Activated CD8-positive, alpha-beta T cell treated with anti-CD3 and anti-CD28 coated beads for 36 hours (primary cell): ENCODE measurements around the gene DMP1. TPM values are rescaled to one million over a fixed set of nuclear protein-coding genes. Genes with fewer than 3 reads are reported as not detected.

Experiments
- ATAC-seq: fragments of 200-7000 bp; cut with Tn5 transposase; one replicate; pipeline ENCODE4 v1.10.0; 2021; ENCODE audit warnings: mild to moderate bottlenecking, moderate library complexity
- CTCF ChIA-PET: fragments of 350-600 bp; sonication (Branson Sonifier 250); formaldehyde crosslinking; loops from one replicate; lab custom pipeline; 2021; ENCODE audit warnings: antibody characterized with exemption; lab: Charles Lee
- POLR2A ChIA-PET: fragments of 350-600 bp; sonication (Branson Sonifier 250); formaldehyde crosslinking; loops from one replicate; lab custom pipeline; 2021; ENCODE audit warnings: antibody characterized with exemption; lab: Charles Lee
- DNase-seq: peaks from one replicate; pipeline ENCODE4 v3.0.0-alpha.2; 2020
- H3K27ac Mint-ChIP-seq: one replicate; pipeline ENCODE4 v1.8.0; 2021; ENCODE audit warnings: mild to moderate bottlenecking, mixed read lengths
- H3K27me3 Mint-ChIP-seq: one replicate; pipeline ENCODE4 v1.8.0; 2021; ENCODE audit warnings: mixed read lengths
- H3K36me3 Mint-ChIP-seq: one replicate; pipeline ENCODE4 v1.8.0; 2021; ENCODE audit warnings: low read depth, mixed read lengths
- H3K4me1 Mint-ChIP-seq: one replicate; pipeline ENCODE4 v1.8.0; 2021; ENCODE audit warnings: low read depth, mixed read lengths
- H3K4me3 Mint-ChIP-seq: one replicate; pipeline ENCODE4 v1.8.0; 2021; ENCODE audit warnings: mild to moderate bottlenecking, moderate library complexity, mixed read lengths
- H3K9me3 Mint-ChIP-seq: one replicate; pipeline ENCODE4 v1.8.0; 2021; ENCODE audit warnings: mixed read lengths
- intact Hi-C: fragments of 100-400 bp; cut with micrococcal nuclease; formaldehyde crosslinking; loops from one replicate; pipeline ENCODE4 v1.10.0; 2022
- total RNA-seq, 2 experiments: library from RNA; stranded (reverse); gene quantifications; one replicate each; pipeline ENCODE4 v1.2.3, GENCODE V29; 2021
- TF ChIP-seq, protein P1 (sequence below): fragments of 200-600 bp; IDR thresholded peaks from one replicate; pipeline ENCODE4 v1.8.0; 2022; ENCODE audit warnings: antibody characterized with exemption, mild to moderate bottlenecking

Gene DMP1
- total RNA-seq, 2 experiments from 2014 or later = not detected

DNA sequence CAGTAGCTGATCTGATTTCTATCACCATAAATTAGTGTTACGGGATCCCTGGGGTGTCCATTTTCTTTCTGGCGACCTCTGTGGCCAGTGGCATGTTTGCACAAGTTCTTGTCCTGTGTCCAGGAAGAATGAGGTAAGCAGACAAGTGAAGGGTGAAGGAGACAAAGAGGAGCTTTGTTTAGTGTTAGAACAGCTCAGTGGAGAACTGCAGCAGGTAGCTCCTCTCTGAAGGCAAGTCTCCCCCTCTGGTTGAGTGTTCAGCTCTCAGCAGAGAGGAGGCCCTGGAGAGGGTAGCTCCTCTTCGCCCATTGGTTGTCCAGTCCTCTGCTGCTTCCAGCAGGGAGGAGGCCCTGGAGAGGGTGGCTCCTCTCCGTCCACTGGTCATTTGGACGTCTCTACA is 47.2 kb downstream of the DMP1 start:
- TF ChIP-seq, protein P1, sequence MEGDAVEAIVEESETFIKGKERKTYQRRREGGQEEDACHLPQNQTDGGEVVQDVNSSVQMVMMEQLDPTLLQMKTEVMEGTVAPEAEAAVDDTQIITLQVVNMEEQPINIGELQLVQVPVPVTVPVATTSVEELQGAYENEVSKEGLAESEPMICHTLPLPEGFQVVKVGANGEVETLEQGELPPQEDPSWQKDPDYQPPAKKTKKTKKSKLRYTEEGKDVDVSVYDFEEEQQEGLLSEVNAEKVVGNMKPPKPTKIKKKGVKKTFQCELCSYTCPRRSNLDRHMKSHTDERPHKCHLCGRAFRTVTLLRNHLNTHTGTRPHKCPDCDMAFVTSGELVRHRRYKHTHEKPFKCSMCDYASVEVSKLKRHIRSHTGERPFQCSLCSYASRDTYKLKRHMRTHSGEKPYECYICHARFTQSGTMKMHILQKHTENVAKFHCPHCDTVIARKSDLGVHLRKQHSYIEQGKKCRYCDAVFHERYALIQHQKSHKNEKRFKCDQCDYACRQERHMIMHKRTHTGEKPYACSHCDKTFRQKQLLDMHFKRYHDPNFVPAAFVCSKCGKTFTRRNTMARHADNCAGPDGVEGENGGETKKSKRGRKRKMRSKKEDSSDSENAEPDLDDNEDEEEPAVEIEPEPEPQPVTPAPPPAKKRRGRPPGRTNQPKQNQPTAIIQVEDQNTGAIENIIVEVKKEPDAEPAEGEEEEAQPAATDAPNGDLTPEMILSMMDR = no peak
- Mint-ChIP-seq H3K4me1 (no peaks in the 10 kb centered on the region), H3K27ac (no peak overlapping the region), H3K36me3 (peaks cover 3% of the 10 kb centered on the region), H3K27me3 (peaks cover 2% of the 10 kb centered on the region), H3K4me3 (no peak overlapping the region), H3K9me3 (peaks cover 6% of the 10 kb centered on the region)
- CTCF ChIA-PET = interaction anchor here (1.1 kb wide), 1 partner anchor 152 kb away, joined by 3 read pairs; no protein-coding TSS in a partner anchor
- intact Hi-C loops = no loop called here
- POLR2A ChIA-PET = no interaction called here
- DNase-seq (no peak), ATAC-seq (no peak)

DNA sequence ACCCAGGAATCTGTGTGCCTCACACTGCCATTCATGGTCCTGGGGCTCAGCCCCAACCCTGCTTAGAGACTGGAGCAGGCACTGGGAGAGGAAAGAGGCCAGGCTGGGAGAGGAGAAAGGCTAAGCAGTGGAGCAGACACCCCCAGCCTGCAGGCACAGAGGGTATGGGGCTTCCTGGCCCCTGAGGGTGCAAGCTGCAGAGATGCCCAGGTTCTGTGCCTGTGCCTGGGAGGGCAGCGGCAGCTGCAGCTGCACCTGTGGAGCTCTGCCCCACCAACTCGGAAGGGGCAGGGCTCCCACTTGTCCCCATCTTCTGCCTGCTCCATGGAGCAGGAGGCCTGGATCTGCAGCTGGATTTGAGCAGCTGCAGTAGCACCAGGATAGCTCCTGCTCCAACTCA is 47.9 kb downstream of the DMP1 start:
- Mint-ChIP-seq H3K4me1 (no peaks in the 10 kb centered on the region), H3K4me3 (no peak overlapping the region), H3K27me3 (peaks cover 2% of the 10 kb centered on the region), H3K27ac (no peak overlapping the region), H3K9me3 (peaks cover 5% of the 10 kb centered on the region), H3K36me3 (peaks cover 2% of the 10 kb centered on the region)
- no peak for DNase-seq
- TF ChIP-seq, protein P1 = no peak
- no peak for ATAC-seq
- POLR2A ChIA-PET = no interaction called here
- CTCF ChIA-PET = no interaction called here
- intact Hi-C loops = no loop called here

DNA sequence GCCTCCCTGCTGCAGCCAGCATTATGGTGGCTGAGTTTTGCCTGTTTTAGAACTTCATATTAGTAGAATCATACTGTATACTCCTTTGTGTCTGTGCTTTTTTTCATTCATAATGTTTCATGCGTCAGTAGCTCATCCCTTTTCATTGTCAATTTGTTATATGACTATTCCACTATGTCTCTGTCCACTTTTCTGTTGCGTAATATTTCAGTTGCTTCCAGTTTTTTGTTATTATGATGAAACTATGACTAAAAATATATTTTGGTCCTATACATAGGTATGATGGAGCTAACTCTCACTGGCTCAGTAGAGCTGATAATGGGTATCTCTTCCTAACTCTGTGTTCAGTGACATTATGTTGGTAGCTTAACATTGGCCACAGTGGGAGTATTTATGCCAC is 48.3 kb downstream of the DMP1 start:
- Mint-ChIP-seq H3K4me1 (no peaks in the 10 kb centered on the region), H3K4me3 (no peak overlapping the region), H3K27ac (no peak overlapping the region), H3K27me3 (peaks cover 2% of the 10 kb centered on the region), H3K36me3 (no peaks in the 10 kb centered on the region), H3K9me3 (peaks cover under 1% of the 10 kb centered on the region)
- POLR2A ChIA-PET = interaction anchor here (0.6 kb wide), 1 partner anchor 25 kb away, joined by 3 read pairs; no protein-coding TSS in a partner anchor
- CTCF ChIA-PET = no interaction called here
- ATAC-seq = no peak
- intact Hi-C loops = no loop called here
- TF ChIP-seq, protein P1 = no peak
- no peak for DNase-seq

DNA sequence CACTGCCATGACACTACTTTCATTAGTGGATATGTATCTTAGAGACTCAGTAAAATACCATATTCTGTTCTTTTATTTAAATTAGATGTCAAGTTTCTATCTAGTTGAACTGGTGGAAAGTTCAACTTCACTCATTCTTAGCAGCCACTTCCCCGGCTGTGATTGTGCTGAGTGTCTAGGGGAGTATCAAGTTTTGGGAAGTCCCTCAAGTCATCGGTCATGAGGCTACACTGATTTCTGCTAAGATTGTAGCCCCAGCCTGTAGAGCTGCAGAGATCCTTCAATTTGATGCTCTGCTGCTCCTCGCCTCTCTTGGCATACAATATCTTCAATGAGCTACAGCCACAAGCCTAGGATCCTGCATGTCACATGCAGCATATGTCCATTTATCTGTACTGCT is 53.9 kb downstream of the DMP1 start:
- H3K9me3 Mint-ChIP-seq = no peaks in the 10 kb centered on the region
- ChIA-PET CTCF (no interaction called here), POLR2A (no interaction called here)
- no peak for DNase-seq
- ATAC-seq = no peak
- intact Hi-C loops = no loop called here
- H3K27ac Mint-ChIP-seq = no peak overlapping the region
- H3K4me3 Mint-ChIP-seq = no peak overlapping the region
- peaks cover 7% of the 10 kb centered on the region for H3K27me3 Mint-ChIP-seq
- TF ChIP-seq, protein P1 = no peak
- no peaks in the 10 kb centered on the region for H3K36me3 Mint-ChIP-seq
- no peaks in the 10 kb centered on the region for H3K4me1 Mint-ChIP-seq

DNA sequence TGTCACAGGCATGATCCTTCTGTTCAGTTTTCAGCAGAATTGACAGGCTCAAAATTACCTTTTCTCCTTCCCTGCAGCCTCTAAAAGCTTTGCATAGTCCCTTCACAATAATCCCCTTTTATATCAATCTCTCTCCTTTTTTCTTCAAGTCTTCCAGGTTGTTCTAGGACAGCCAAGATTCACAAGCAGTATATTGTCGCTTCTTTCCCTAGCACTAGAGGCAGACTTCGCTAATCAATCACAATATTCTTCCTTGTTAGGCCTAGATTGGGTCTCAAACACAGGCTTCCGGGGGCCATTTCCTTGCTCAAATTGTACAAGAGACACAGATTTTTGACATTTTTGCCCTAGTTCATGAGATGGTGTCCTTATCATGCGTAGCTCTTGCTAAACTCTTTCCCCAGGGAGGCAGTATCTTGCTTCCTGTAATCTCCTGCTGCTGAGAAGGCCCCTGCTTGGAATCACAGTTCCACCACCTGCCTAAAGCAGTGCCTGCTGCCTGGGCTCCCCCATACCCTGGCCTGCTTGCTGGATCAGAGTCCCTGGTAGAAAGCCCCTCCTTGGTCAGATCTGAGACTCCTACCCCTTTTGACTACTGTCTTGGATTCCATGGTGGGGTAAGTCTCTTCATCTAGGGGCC is 57.3 kb downstream of the DMP1 start:
- H3K4me3 Mint-ChIP-seq = no peak overlapping the region
- ATAC-seq = no peak
- peaks cover 7% of the 10 kb centered on the region for H3K27me3 Mint-ChIP-seq
- intact Hi-C loops = no loop called here
- TF ChIP-seq, protein P1 = no peak
- no peaks in the 10 kb centered on the region for H3K9me3 Mint-ChIP-seq
- ChIA-PET CTCF (interaction anchor here (0.9 kb wide), 1 partner anchor 11 kb away, joined by 3 read pairs; no protein-coding TSS in a partner anchor), POLR2A (no interaction called here)
- H3K4me1 Mint-ChIP-seq = no peaks in the 10 kb centered on the region
- H3K27ac Mint-ChIP-seq = no peak overlapping the region
- no peaks in the 10 kb centered on the region for H3K36me3 Mint-ChIP-seq
- no peak for DNase-seq

Other genes with a start within 250 kb of the DMP1 start
- 10 to 100 TPM; 11.9 to 12.3 TPM for gene NUDT9, start 227.7 kb upstream of the DMP1 start, total RNA-seq
- not detected for gene SPARCL1, start 120.9 kb upstream of the DMP1 start, total RNA-seq
- not detected for gene DSPP, start 41.8 kb upstream of the DMP1 start, total RNA-seq
- not detected for gene IBSP, start 149.3 kb downstream of the DMP1 start, total RNA-seq
- not detected for gene MEPE, start 182.7 kb downstream of the DMP1 start, total RNA-seq